ENCODE measurements around the gene KLF4. TPM values are rescaled to one million over a fixed set of nuclear protein-coding genes. Genes with fewer than 3 reads are reported as not detected.

KLF4 gene
- total and polyA plus RNA-seq, 2 of the 13 experiments (the other 11 are each of a cell fraction or from before 2014, with no cell fraction given) = 0.20 to 0.37 TPM

GRCh38 chr9:107438211-107439031 is 51.1 kb downstream of the KLF4 start:
- in situ Hi-C loops (cut with HindIII; ENCODE audit: extremely low pct_ligation_motif_present, low pct_unique_long_range_greater_than_20kb) = no loop called here
- ATAC-seq = no peak
- H3K79me2 ChIP-seq (ENCODE audit: insufficient read depth, low read length) = no peaks in the 10 kb centered on the region
- H4K20me1 ChIP-seq (ENCODE audit: insufficient read depth, low read length) = no peaks in the 10 kb centered on the region
- no TSS peak for BruUV-seq (replicated peaks)
- FAIRE-seq = no peak
- no peak overlapping the region for H3K4me3 ChIP-seq (replicated peaks in 1 of 3; ENCODE audit: insufficient read depth in 1 of 3, low read depth in 2 of 3, low read length in 3 of 3)
- H3K4me2 ChIP-seq (ENCODE audit: low read depth, low read length) = no peak overlapping the region
- no peak for TF ChIP-seq HNF4A (CRISPR knock-in tag; IDR thresholded peaks at IDR 0.05)
- no peak for TF ChIP-seq IRF1 (CRISPR knock-in tag; IDR thresholded peaks at IDR 0.05; ENCODE audit: low read depth)
- no peak for TF ChIP-seq ZNF567 (CRISPR knock-in tag; IDR thresholded peaks at IDR 0.05; ENCODE audit: borderline replicate concordance)
- TF ChIP-seq ARID4A (CRISPR knock-in tag; IDR thresholded peaks at IDR 0.05; ENCODE audit: borderline replicate concordance) = no peak
- TF ChIP-seq USF2 (IDR thresholded peaks at IDR 0.05; ENCODE audit: low read depth, low read length) = no peak
- TF ChIP-seq USF2 (CRISPR knock-in tag; IDR thresholded peaks at IDR 0.05; ENCODE audit: borderline replicate concordance) = no peak
- no peak for TF ChIP-seq ZNF333 (CRISPR knock-in tag; IDR thresholded peaks at IDR 0.05; ENCODE audit: borderline replicate concordance)
- TF ChIP-seq MIER3 (CRISPR knock-in tag; IDR thresholded peaks at IDR 0.05; ENCODE audit: borderline replicate concordance) = no peak
- H2AFZ ChIP-seq (ENCODE audit: low read length) = no peak overlapping the region
- POLR2A ChIA-PET = no interaction called here
- H3K27me3 ChIP-seq (ENCODE audit: control insufficient read depth in 1 of 2, insufficient read depth in 2 of 2, low read length in 2 of 2) = 0 out of 5 replicates have a peak, but pooled peaks cover 0 to 3% of the 10 kb centered on the region in 2 experiments
- CTCF ChIA-PET (ENCODE audit: low intra/inter-chr PET ratio, low total read pairs) = no interaction called here
- H3K27ac ChIP-seq (ENCODE audit: extremely low read length, insufficient read depth, low read length) = no peak overlapping the region
- H3K9ac ChIP-seq (ENCODE audit: insufficient read depth, low read depth, low read length) = no peak overlapping the region
- intact Hi-C loops (cut with micrococcal nuclease; ENCODE audit: unreplicated experiment) = no loop called here
- WGBS (ENCODE audit: low lambda C conversion rate) = 6% methylated on average over 7 of the region's 7 CpGs
- DNase-seq (ENCODE audit: low spot score) = no peak
- no peaks in the 10 kb centered on the region for H3K4me1 ChIP-seq (ENCODE audit: insufficient read depth, low read length)
- no peaks in the 10 kb centered on the region for H3K9me3 ChIP-seq (ENCODE audit: low read length)
- no peaks in the 10 kb centered on the region for H3K36me3 ChIP-seq (replicated peaks in 1 of 2; ENCODE audit: control insufficient read depth in 1 of 2, insufficient read depth in 2 of 2, low read length in 2 of 2)

Measured in HepG2 (cell line).